ENCODE measurements around the gene PTTG1IP.

The PTTG1IP gene

GRCh38 chr21:44823179-44823660, 50.3 kb downstream of the PTTG1IP start:
- no peak for DNase-seq (ENCODE audit: low read depth)

GRCh38 chr21:44822484-44823178, 50.9 kb downstream of the PTTG1IP start:
- no peak for DNase-seq (ENCODE audit: low read depth)

DNA sequence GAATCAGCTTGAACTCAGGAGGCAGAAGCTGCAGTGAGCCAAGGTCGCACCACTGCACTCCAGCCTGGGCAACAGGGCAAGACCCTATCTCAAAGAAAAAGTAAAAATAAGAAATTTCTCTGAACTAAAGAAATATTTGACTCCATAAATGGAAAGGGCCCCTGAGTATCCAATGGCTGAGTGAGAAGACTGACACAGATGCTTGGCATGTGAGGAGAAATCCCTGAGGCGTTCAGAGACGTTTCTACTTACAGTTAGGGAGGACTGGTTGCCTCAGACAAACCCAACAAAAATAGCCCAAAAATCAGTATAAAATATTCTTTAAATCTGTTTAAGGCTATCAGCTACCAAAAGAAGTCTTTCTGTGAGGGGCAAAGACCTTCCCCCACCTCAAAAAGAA, 52.6 kb downstream of the PTTG1IP start:
- peak; percentile 68 for DNase-seq (ENCODE audit: low read depth)

- no peak for DNase-seq (ENCODE audit: low read depth)
Measured at GRCh38 chr21:44819283-44820243, 53.9 kb downstream of the PTTG1IP start.

DNA sequence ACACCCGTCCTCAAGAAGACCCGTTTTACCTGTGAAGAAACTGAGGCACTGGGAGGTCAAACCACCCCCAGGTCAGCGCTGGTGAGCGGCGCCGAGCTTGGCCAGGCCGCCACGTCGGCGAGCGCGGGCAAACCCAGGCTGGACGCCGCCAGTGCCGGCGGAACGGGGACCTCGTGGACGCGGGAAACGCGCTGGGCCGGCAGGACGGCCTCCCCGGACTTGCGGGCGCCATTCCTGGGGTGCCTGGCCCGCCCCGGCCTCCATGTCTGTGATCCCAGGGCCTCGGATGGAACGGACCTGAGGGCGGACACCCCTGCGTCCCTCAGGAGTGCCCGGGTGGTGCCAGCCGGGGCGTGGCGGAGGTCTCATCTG, 54.9 kb downstream of the PTTG1IP start:
- DNase-seq (ENCODE audit: low read depth), result no peak

GRCh38 chr21:44817914-44818639, 55.4 kb downstream of the PTTG1IP start, which contains the start of gene SUMO3:
TSS of gene SUMO3 (minus strand) at chr21:44818062. CDS start at chr21:44817968, 94 bp downstream.
- peak; percentile 75 for DNase-seq (ENCODE audit: low read depth)

- peak; percentile 91 for DNase-seq (ENCODE audit: low read depth)
Measured at GRCh38 chr21:44817506-44817880, 56.0 kb downstream of the PTTG1IP start.

DNA sequence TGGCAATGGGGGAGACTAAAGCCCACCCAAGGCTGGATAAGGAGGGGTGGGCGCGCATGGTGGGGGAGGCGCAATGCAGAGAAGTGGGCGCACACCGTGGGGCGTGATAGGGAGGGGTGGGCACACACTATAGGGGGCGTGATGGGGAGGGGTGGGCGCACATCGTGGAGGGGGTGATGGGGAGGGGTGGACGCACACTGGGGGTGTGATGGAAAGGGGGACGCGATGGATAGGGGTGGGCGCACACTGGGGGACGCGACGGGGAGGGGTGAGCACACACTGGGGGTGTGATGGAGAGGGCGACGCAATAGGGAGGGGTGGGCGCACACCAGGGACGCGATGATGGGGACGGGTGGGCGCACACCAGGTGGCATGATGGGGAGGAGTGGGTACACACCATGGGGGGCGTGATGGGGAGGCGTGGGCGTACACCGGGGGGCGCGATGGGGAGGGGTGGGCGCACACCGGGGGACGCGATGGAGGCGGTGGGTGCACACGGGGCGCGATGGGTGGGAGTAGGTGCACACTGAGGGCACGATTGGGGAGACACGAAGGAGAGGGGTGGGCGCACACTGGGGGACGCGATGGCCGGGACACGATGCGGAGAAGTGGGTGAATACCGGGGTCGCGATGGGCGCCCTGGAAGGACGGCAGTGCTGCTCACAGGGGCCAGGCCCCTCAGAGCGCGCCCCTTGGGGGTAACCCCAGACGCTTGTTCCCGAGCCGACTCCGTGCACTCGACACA, 56.6 kb downstream of the PTTG1IP start:
- no peak for DNase-seq (ENCODE audit: low read depth)

- no peak for DNase-seq (ENCODE audit: low read depth)
Measured at GRCh38 chr21:44815852-44816628, 57.5 kb downstream of the PTTG1IP start.

GRCh38 chr21:44815225-44815624, 58.3 kb downstream of the PTTG1IP start:
- DNase-seq (ENCODE audit: low read depth), result no peak

DNA sequence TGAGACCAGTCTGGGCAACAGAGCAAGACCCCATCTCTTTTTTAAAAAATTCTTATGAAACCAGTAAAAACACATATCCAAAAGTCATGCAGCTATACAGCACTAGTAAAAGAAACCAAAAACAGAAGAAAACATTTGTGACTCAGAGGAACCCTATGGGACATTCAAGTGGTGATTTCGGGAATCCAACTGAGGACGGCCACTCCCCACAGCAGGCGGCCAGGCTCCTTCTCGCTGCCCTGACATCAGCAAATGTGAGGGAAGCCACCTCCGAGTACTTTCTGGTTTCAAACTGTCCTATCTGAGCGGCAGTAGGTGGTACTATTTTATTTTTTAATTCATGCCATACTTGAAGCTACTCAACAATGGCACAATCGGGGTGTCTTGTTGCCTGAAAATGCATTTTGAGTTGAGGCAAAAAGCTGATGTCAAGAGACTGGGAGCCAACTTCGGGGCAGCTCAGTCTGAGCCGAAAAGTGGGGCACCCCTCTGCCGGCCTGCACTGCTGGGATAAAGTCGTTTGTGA, 58.9 kb downstream of the PTTG1IP start:
- no peak for DNase-seq (ENCODE audit: low read depth)

DNA sequence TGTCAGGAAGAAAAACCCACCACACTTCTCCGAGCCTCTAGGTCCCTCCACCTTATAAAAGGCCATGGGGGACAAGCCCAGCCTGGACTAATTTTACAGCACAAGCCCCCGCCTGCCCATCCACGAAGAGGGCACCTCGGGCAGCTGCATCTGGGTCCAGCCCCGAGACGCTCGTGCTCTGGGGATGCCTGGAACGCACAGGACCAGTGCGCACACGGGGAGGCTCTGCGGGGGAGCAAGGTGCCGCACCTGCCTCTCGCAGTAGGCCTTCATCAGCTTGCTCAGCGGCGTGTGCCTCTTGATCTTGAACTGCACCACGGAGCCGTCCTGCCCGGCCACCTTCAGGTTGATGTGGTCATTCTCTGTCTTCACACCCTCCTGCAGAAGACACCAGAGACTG, 59.8 kb downstream of the PTTG1IP start:
- no peak for DNase-seq (ENCODE audit: low read depth)

DNA sequence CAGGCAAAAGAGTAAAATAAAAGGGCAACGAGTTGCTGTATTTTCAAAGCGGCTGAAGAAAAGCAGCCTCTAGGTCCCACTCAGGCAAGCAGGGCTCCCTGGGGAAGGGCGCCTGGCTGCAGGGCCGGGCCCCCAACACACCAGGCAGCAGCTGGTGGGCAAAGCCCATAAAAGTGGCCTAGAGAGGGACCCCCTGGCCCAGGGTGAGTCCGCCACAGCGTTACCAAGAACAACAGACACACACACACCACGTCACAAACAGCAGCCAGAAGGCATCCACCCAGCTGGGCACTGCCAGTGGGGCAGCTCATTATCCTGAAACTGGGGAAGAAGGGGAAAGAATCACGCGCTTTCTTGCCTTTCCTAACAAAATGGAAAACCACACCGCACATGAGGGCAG, 60.3 kb downstream of the PTTG1IP start:
- DNase-seq (ENCODE audit: low read depth), result no peak

DNA sequence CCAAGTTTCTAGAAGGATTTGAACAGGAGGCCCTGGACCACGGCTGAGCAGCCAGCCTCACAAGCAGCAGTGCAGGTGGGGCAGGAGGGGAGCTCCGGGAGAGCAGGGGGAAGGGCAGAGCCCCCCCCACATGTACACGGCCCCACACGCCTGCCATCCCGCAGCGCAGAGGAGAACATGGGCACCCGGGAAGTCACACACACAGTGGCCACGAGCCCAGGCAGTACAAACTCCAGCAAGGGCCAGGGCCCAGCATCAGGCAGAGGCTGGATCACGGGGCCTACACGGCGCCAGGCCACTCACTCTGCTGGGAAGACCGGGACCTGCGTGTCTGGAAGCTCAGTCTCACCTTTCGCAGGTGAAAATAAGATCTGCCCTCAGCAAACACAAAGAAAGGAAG, 60.9 kb downstream of the PTTG1IP start:
- DNase-seq (ENCODE audit: low read depth), result no peak

DNA sequence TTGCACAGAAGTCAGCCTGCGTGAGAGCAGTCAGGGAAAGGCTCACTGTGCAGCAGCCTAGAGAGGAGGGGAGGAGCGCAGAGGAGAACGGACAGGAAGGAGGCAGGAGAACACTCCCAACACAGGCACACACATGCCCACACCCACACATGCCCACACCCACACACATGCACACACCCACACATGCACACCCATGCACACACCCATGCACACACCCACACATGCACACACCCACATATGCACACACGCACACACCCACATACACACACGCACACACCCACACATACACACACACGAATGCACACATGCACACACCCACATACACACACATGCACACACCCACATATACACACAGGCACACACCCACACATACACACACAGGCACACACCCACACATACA, 62.7 kb downstream of the PTTG1IP start:
- DNase-seq (ENCODE audit: low read depth), result no peak

- DNase-seq (ENCODE audit: low read depth), result no peak
Measured at GRCh38 chr21:44805859-44806258, 67.6 kb downstream of the PTTG1IP start.

DNA sequence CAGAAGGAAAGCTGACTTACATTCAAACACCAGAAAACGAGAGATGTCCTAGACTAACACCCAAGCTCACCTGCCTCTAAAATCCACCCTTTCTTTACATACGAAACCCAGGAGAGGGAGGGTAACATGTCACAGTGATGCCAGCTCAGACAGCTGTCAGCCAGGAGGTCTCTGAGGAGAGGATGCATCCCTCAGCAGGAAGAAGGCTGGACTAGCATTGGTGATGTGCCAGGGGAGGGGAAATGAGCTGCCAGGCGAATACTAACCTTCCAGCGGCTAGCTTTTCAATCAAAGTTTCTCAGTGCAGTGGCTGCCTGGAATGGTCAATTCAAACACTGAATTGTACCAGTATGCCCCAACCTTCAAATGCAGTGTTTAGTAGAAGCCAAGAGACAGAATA, 68.3 kb downstream of the PTTG1IP start:
- DNase-seq (ENCODE audit: low read depth), result no peak

DNA sequence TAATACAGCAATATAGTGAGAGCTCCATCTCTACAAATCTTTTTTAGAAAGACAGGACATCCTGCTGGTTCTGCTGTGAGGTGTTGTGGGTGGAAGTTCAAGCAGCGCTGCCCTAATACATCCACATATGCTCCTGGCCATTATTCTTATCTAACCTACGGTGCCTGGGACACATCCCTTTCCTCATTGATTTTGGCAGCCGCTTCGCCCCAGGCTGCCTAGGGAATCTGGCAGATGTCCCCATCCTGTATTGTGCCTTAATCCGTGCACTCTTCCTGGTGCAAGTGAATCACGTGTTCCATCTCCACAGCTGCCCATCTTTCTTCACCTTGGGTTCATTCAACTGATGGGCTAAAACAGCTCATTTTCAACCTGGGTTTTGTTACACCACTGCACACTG, 68.7 kb downstream of the PTTG1IP start:
- DNase-seq (ENCODE audit: low read depth), result no peak

GRCh38 chr21:44803651-44804050, 69.8 kb downstream of the PTTG1IP start:
- DNase-seq (ENCODE audit: low read depth), result no peak

- DNase-seq (ENCODE audit: low read depth), result no peak
Measured at GRCh38 chr21:44802396-44803153, 70.9 kb downstream of the PTTG1IP start.
